HepG2 (cell line): ENCODE results near the gene ZNF574. TPM values are rescaled to one million over a fixed set of nuclear protein-coding genes. Genes with fewer than 3 reads are reported as not detected.
A peak's percentile ranks its signal among the peaks of the same experiment; 100 is the strongest.

Experiments
- ATAC-seq: fragments of 200-7000 bp; cut with Tn5 transposase; 3 replicates; pipeline ENCODE4 v1.9.1; 2020; ENCODE audit warnings: mild to moderate bottlenecking, moderate library complexity
- BruUV-seq: library from RNA; stranded (reverse); fragments of 400-500 nt; replicated peaks from 2 replicates; lab custom pipeline; 2021; lab: Mats Ljungman, UMichigan
- CTCF ChIA-PET: fragments of 300-600 bp; formaldehyde crosslinking; extraction: SDS; loops from one replicate; lab custom pipeline; 2021; ENCODE audit warnings: low total read pairs, inconsistent platforms, low intra/inter-chr PET ratio; lab: Yijun Ruan, JAX
- POLR2A ChIA-PET: fragments of 350-600 bp; sonication (Branson Sonifier 250); formaldehyde crosslinking; loops from one replicate; lab custom pipeline; 2020; ENCODE audit warnings: antibody characterized with exemption, inconsistent platforms; lab: Yijun Ruan, JAX
- DNase-seq: peaks from one replicate; pipeline ENCODE4 v3.0.0-alpha.2; 2015; ENCODE audit warnings: low spot score
- FAIRE-seq: peaks from 3 replicates; lab custom pipeline; 2011; peaks lifted over from hg19 to GRCh38; lab: Jason Lieb, UNC
- H2AFZ ChIP-seq: one replicate; pipeline ENCODE4 v1.6.1; 2011; ENCODE audit warnings: low read length, inconsistent platforms
- H3K27ac ChIP-seq: fragments of 300-600 bp; 3 replicates; pipeline ENCODE4 v1.8.0; 2011; ENCODE audit warnings: mixed run types, mild to moderate bottlenecking, mixed read lengths, low read length, inconsistent platforms; ENCODE audit not compliant: insufficient read depth; ENCODE audit errors: extremely low read length
- H3K27me3 ChIP-seq, 2 experiments: fragments of 200-600 bp in 1 of 2; 2 replicates in 1 of 2; 3 replicates in 1 of 2; pipeline versions ENCODE4 v1.6.0 to v1.8.0; 2011; ENCODE audit warnings: low read length in 2 of 2, mild to moderate bottlenecking in 2 of 2, moderate library complexity in 2 of 2, inconsistent platforms in 1 of 2; ENCODE audit not compliant: insufficient read depth in 2 of 2, control insufficient read depth in 1 of 2
- H3K36me3 ChIP-seq, 2 experiments: fragments of 200-600 bp in 1 of 2; replicated peaks in 1 of 2; 2 replicates in 1 of 2; 3 replicates in 1 of 2; pipeline versions ENCODE4 v1.5.1 to v1.8.0; 2011; ENCODE audit warnings: low read length in 2 of 2, inconsistent platforms in 1 of 2; ENCODE audit not compliant: insufficient read depth in 2 of 2, control insufficient read depth in 1 of 2
- H3K4me1 ChIP-seq: 2 replicates; pipeline ENCODE4 v1.5.1; 2012; ENCODE audit warnings: low read length, inconsistent platforms; ENCODE audit not compliant: insufficient read depth
- H3K4me2 ChIP-seq: 2 replicates; pipeline ENCODE4 v1.6.0; 2011; ENCODE audit warnings: low read depth, low read length, inconsistent platforms
- H3K4me3 ChIP-seq, 3 experiments: fragments of 200-600 bp in 1 of 3; sonication (generic), shearing (Covaris generic) in 1 of 3; replicated peaks in 1 of 3; 2 replicates each; pipeline ENCODE4 v1.5.1; 2011 to 2016; ENCODE audit warnings: low read length in 3 of 3, inconsistent platforms in 2 of 3, low read depth in 2 of 3, mild to moderate bottlenecking in 2 of 3, control low read depth in 1 of 3, mixed read lengths in 1 of 3; ENCODE audit not compliant: insufficient read depth in 1 of 3
- H3K79me2 ChIP-seq: one replicate; pipeline ENCODE4 v1.6.1; 2011; ENCODE audit warnings: low read length, inconsistent platforms; ENCODE audit not compliant: insufficient read depth
- H3K9ac ChIP-seq: 2 replicates; pipeline ENCODE4 v1.6.0; 2011; ENCODE audit warnings: mild to moderate bottlenecking, low read depth, low read length, inconsistent platforms; ENCODE audit not compliant: insufficient read depth
- H3K9me3 ChIP-seq: 2 replicates; pipeline ENCODE4 v1.5.1; 2012; ENCODE audit warnings: mild to moderate bottlenecking, low read length
- H4K20me1 ChIP-seq: 2 replicates; pipeline ENCODE4 v1.6.0; 2011; ENCODE audit warnings: inconsistent platforms, mild to moderate bottlenecking, low read length, moderate library complexity; ENCODE audit not compliant: insufficient read depth
- AGO2 ChIP-seq: fragments of 200-400 bp; formaldehyde crosslinking; optimal IDR thresholded peaks from 2 replicates; pipeline ENCODE3; 2017; ENCODE audit warnings: mild to moderate bottlenecking, low read depth, low read length, moderate library complexity
- ATF7-NPFF ChIP-seq: sonication (generic); formaldehyde crosslinking; IDR thresholded peaks from 2 replicates; pipeline ENCODE4 v1.8.1; 2023; ENCODE audit warnings: mild to moderate bottlenecking, low read depth, missing genetic modification reagents, moderate library complexity
- FOXP4 ChIP-seq: sonication (generic); formaldehyde crosslinking; IDR thresholded peaks from 2 replicates; pipeline ENCODE4 v1.4.0; 2020; ENCODE audit warnings: missing genetic modification reagents
- GZF1 ChIP-seq: sonication (generic); formaldehyde crosslinking; IDR thresholded peaks from 2 replicates; pipeline ENCODE4 v1.5.1; 2020; ENCODE audit warnings: mild to moderate bottlenecking, missing genetic modification reagents
- IKZF4 ChIP-seq: sonication (generic); formaldehyde crosslinking; IDR thresholded peaks from 2 replicates; pipeline ENCODE4 v1.5.1; 2020; ENCODE audit warnings: borderline replicate concordance, mild to moderate bottlenecking, low read depth, missing genetic modification reagents; ENCODE audit errors: not compliant biosample characterization
- KDM3A ChIP-seq: IDR thresholded peaks from 2 replicates; pipeline ENCODE4 v1.6.1; 2018; ENCODE audit warnings: low read depth, missing compliant biosample characterization
- POLR2G ChIP-seq: fragments of 200-400 bp; formaldehyde crosslinking; IDR thresholded peaks from 2 replicates; pipeline ENCODE4 v1.6.1; 2018; ENCODE audit warnings: mild to moderate bottlenecking, low read depth, low read length, moderate library complexity
- RBFOX2 ChIP-seq: fragments of 200-400 bp; formaldehyde crosslinking; IDR thresholded peaks from 2 replicates; pipeline ENCODE4 v1.6.1; 2017; ENCODE audit warnings: low read depth, mild to moderate bottlenecking, low read length
- THAP11 ChIP-seq: IDR thresholded peaks from 2 replicates; pipeline ENCODE4 v1.6.1; 2016; ENCODE audit warnings: missing biosample characterization, missing genetic modification reagents
- ZC3H13 ChIP-seq: sonication (generic); formaldehyde crosslinking; IDR thresholded peaks from 2 replicates; pipeline ENCODE4 v1.8.1; 2023; ENCODE audit warnings: mild to moderate bottlenecking, missing genetic modification reagents, moderate library complexity
- ZNF24 ChIP-seq: fragments of 450-650 bp; IDR thresholded peaks from 2 replicates; pipeline ENCODE4 v1.6.1; 2017; ENCODE audit warnings: antibody characterized with exemption, mild to moderate bottlenecking
- ZNF331 ChIP-seq: sonication (generic); formaldehyde crosslinking; IDR thresholded peaks from 2 replicates; pipeline ENCODE4 v1.4.0; 2020; ENCODE audit warnings: missing genetic modification reagents
- ZNF879 ChIP-seq: sonication (generic); formaldehyde crosslinking; IDR thresholded peaks from 2 replicates; pipeline ENCODE4 v1.8.1; 2023; ENCODE audit warnings: missing genetic modification reagents
- WGBS: methylation state at CpG from one replicate; pipeline ENCODE4 v1.1.6; 2017; ENCODE audit warnings: low lambda C conversion rate; 5-methylcytosine and 5-hydroxymethylcytosine counted together
- in situ Hi-C: cut with HindIII; loops from 2 replicates; pipeline ENCODE4 v1.10.0; 2017; ENCODE audit warnings: low pct_unique_long_range_greater_than_20kb; ENCODE audit not compliant: extremely low pct_ligation_motif_present
- intact Hi-C: fragments of 100-400 bp; cut with micrococcal nuclease; formaldehyde crosslinking; loops from one replicate; pipeline ENCODE4 v1.10.0; 2022; ENCODE audit not compliant: unreplicated experiment
- polyA plus RNA-seq, 8 experiments: library from polyadenylated mRNA; depleted of rRNA in 3 of 8; stranded (reverse) in 7 of 8; unstranded in 1 of 8; fragments of >200 nt; fragmentation: Illumina TruSeq in 4 of 8; extraction: Trizol in 4 of 8; gene quantifications; 2 replicates each; pipeline versions ENCODE4 v1.2.1 to v1.2.3, GENCODE V29; 2011 to 2016; ENCODE audit warnings: low read depth in 4 of 8, missing spikeins in 1 of 8, mixed read lengths in 1 of 8; ENCODE audit not compliant: insufficient read depth in 1 of 8
- total RNA-seq, 5 experiments: library from RNA; depleted of rRNA; stranded (reverse); fragments of >200 nt; fragmentation: Illumina TruSeq; extraction: Trizol; gene quantifications; 2 replicates each; pipeline ENCODE4 v1.2.3, GENCODE V29; 2016; ENCODE audit warnings: low read depth in 1 of 5
- TF ChIP-seq, protein P1 (sequence below): sonication (generic); formaldehyde crosslinking; IDR thresholded peaks from 2 replicates; pipeline ENCODE4 v1.5.1; 2020; ENCODE audit warnings: missing genetic modification reagents, mild to moderate bottlenecking, borderline replicate concordance
- TF ChIP-seq, protein P2 (sequence below), 2 experiments: fragments of 450-650 bp in 1 of 2; sonication (generic) in 1 of 2; formaldehyde crosslinking; IDR thresholded peaks; 2 replicates each; pipeline versions ENCODE4 v1.5.0 to v1.8.0; 2020 to 2022; ENCODE audit warnings: mild to moderate bottlenecking in 1 of 2, missing genetic modification reagents in 1 of 2
- TF ChIP-seq, protein P3 (sequence below): sonication (generic); formaldehyde crosslinking; conservative IDR thresholded peaks from 2 replicates; pipeline ENCODE4 v1.8.1; 2023; ENCODE audit warnings: missing genetic modification reagents
- TF ChIP-seq, protein P4 (sequence below): fragments of 450-650 bp; IDR thresholded peaks from 2 replicates; pipeline ENCODE4 v1.6.1; 2016

ZNF574 gene
- total and polyA plus RNA-seq, 2 of the 13 experiments (the other 11 are each of a cell fraction or from before 2014, with no cell fraction given) = 7.7 to 7.9 TPM

- Histone ChIP-seq H3K27me3 (no peaks in the 10 kb centered on the region; a peak in 1 of 5 replicates), H3K36me3 (peaks cover 24 to 26% of the 10 kb centered on the region in 2 experiments; a peak in 4 of 5 replicates), H3K9ac (no peak overlapping the region), H3K4me1 (peaks cover 34% of the 10 kb centered on the region), H4K20me1 (peaks cover 26% of the 10 kb centered on the region), H3K4me2 (no peak overlapping the region), H3K79me2 (peaks cover 22% of the 10 kb centered on the region), H3K4me3 (no peak overlapping the region), H3K9me3 (no peaks in the 10 kb centered on the region), H2AFZ (no peak overlapping the region), H3K27ac (no peak overlapping the region)
- in situ Hi-C loops (no loop called here), intact Hi-C loops (no loop called here)
- BruUV-seq = no TSS peak
- no peak for ATAC-seq
- DNase-seq = no peak
- ChIA-PET CTCF (no interaction called here), POLR2A (no interaction called here)
- no peak for FAIRE-seq
- WGBS = 96% methylated on average over 18 of the region's 28 CpGs
- TF ChIP-seq THAP11 (CRISPR knock-in tag) (no peak), ZC3H13 (CRISPR knock-in tag) (peak; percentile 75), AGO2 (peak; percentile 77), ZNF331 (no peak), RBFOX2 (peak; percentile 49), ZNF24 (no peak), IKZF4 (CRISPR knock-in tag) (no peak), POLR2G (no peak), GZF1 (CRISPR knock-in tag) (no peak), KDM3A (CRISPR knock-in tag) (no peak), ZNF879 (CRISPR knock-in tag) (no peak), ATF7-NPFF (CRISPR knock-in tag) (no peak), FOXP4 (no peak)
- TF ChIP-seq, protein P1, sequence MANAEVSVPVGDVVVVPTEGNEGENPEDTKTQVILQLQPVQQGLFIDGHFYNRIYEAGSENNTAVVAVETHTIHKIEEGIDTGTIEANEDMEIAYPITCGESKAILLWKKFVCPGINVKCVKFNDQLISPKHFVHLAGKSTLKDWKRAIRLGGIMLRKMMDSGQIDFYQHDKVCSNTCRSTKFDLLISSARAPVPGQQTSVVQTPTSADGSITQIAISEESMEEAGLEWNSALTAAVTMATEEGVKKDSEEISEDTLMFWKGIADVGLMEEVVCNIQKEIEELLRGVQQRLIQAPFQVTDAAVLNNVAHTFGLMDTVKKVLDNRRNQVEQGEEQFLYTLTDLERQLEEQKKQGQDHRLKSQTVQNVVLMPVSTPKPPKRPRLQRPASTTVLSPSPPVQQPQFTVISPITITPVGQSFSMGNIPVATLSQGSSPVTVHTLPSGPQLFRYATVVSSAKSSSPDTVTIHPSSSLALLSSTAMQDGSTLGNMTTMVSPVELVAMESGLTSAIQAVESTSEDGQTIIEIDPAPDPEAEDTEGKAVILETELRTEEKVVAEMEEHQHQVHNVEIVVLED (CRISPR knock-in tag) = no peak
- TF ChIP-seq, protein P2, sequence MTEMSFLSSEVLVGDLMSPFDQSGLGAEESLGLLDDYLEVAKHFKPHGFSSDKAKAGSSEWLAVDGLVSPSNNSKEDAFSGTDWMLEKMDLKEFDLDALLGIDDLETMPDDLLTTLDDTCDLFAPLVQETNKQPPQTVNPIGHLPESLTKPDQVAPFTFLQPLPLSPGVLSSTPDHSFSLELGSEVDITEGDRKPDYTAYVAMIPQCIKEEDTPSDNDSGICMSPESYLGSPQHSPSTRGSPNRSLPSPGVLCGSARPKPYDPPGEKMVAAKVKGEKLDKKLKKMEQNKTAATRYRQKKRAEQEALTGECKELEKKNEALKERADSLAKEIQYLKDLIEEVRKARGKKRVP (CRISPR knock-in tag; IDR thresholded peaks at IDR 0.05) = no peak
- TF ChIP-seq, protein P3, sequence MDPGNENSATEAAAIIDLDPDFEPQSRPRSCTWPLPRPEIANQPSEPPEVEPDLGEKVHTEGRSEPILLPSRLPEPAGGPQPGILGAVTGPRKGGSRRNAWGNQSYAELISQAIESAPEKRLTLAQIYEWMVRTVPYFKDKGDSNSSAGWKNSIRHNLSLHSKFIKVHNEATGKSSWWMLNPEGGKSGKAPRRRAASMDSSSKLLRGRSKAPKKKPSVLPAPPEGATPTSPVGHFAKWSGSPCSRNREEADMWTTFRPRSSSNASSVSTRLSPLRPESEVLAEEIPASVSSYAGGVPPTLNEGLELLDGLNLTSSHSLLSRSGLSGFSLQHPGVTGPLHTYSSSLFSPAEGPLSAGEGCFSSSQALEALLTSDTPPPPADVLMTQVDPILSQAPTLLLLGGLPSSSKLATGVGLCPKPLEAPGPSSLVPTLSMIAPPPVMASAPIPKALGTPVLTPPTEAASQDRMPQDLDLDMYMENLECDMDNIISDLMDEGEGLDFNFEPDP (CRISPR knock-in tag) = no peak
- TF ChIP-seq, protein P4, sequence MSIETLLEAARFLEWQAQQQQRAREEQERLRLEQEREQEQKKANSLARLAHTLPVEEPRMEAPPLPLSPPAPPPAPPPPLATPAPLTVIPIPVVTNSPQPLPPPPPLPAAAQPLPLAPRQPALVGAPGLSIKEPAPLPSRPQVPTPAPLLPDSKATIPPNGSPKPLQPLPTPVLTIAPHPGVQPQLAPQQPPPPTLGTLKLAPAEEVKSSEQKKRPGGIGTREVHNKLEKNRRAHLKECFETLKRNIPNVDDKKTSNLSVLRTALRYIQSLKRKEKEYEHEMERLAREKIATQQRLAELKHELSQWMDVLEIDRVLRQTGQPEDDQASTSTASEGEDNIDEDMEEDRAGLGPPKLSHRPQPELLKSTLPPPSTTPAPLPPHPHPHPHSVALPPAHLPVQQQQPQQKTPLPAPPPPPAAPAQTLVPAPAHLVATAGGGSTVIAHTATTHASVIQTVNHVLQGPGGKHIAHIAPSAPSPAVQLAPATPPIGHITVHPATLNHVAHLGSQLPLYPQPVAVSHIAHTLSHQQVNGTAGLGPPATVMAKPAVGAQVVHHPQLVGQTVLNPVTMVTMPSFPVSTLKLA = no peak
These were observed 4.9 kb downstream of the ZNF574 start for GRCh38 chr19:42080764-42081375.
